ENCODE data around the gene TTLL5. TPM values are rescaled to one million over a fixed set of nuclear protein-coding genes. Genes with fewer than 3 reads are reported as not detected.

Gene TTLL5
- total RNA-seq, 2 donors from 2014 or later, result 32.1 to 83.3 TPM

- H3K4me3 Mint-ChIP-seq, result no peak overlapping the region
- no peak for ATAC-seq
Measured at GRCh38 chr14:75977582-75977943, 316.5 kb downstream of the TTLL5 start.

GRCh38 chr14:75978249-75978731, 317.2 kb downstream of the TTLL5 start:
- H3K27ac Mint-ChIP-seq, result peak overlapping the region in 1 of 2 donors; percentile 58
- peaks cover 31 to 32% of the 10 kb centered on the region in 2 donors for H3K4me1 Mint-ChIP-seq (ENCODE audit: low read depth in 2 of 2)
- ATAC-seq (no peak), DNase-seq (ENCODE audit: low spot score) (no peak)
- no peaks in the 10 kb centered on the region for H3K27me3 Mint-ChIP-seq
- no peaks in the 10 kb centered on the region for H3K36me3 Mint-ChIP-seq
- H3K4me3 Mint-ChIP-seq, result no peak overlapping the region
- H3K9me3 Mint-ChIP-seq, result no peaks in the 10 kb centered on the region

More at GRCh38 chr14:75977582-75977943, 316.5 kb downstream of the TTLL5 start:
- H3K27me3 Mint-ChIP-seq, result no peaks in the 10 kb centered on the region
- no peaks in the 10 kb centered on the region for H3K36me3 Mint-ChIP-seq
- DNase-seq (ENCODE audit: low spot score), result no peak
- H3K9me3 Mint-ChIP-seq, result no peaks in the 10 kb centered on the region
- H3K27ac Mint-ChIP-seq, result no peak overlapping the region
- H3K4me1 Mint-ChIP-seq (ENCODE audit: low read depth in 2 of 2), result peaks cover 31 to 32% of the 10 kb centered on the region in 2 donors

- no peaks in the 10 kb centered on the region for H3K36me3 Mint-ChIP-seq
- DNase-seq (ENCODE audit: low spot score) (no peak), ATAC-seq (no peak)
- no peak overlapping the region for H3K4me3 Mint-ChIP-seq
- H3K4me1 Mint-ChIP-seq (ENCODE audit: low read depth in 2 of 2), result peaks cover 31 to 32% of the 10 kb centered on the region in 2 donors
- H3K9me3 Mint-ChIP-seq, result no peaks in the 10 kb centered on the region
- H3K27me3 Mint-ChIP-seq, result no peaks in the 10 kb centered on the region
- H3K27ac Mint-ChIP-seq, result peak overlapping the region in 1 of 2 donors; percentile 58
Measured at GRCh38 chr14:75979071-75979571, 318.1 kb downstream of the TTLL5 start.

GRCh38 chr14:75979648-75980565, 318.9 kb downstream of the TTLL5 start:
- ATAC-seq (no peak), DNase-seq (ENCODE audit: low spot score) (no peak)
- H3K27me3 Mint-ChIP-seq, result no peaks in the 10 kb centered on the region
- no peak overlapping the region for H3K4me3 Mint-ChIP-seq
- no peaks in the 10 kb centered on the region for H3K9me3 Mint-ChIP-seq
- H3K27ac Mint-ChIP-seq, result peak overlapping the region; percentile 69 to 84
- H3K4me1 Mint-ChIP-seq (ENCODE audit: low read depth in 2 of 2), result peaks cover 32% of the 10 kb centered on the region in 2 donors
- H3K36me3 Mint-ChIP-seq, result no peaks in the 10 kb centered on the region

- Mint-ChIP-seq H3K36me3 (no peaks in the 10 kb centered on the region), H3K4me1 (ENCODE audit: low read depth in 2 of 2) (peaks cover 35 to 39% of the 10 kb centered on the region in 2 donors), H3K27ac (peak overlapping the region; percentile 69 to 84), H3K4me3 (peak overlapping the region; percentile 88), H3K27me3 (no peaks in the 10 kb centered on the region), H3K9me3 (no peaks in the 10 kb centered on the region)
- no peak for DNase-seq (ENCODE audit: low spot score)
- ATAC-seq, result no peak
Measured at GRCh38 chr14:75980856-75981255, 319.8 kb downstream of the TTLL5 start.

- H3K4me3 Mint-ChIP-seq, result peak within 1 kb of the TSS; percentile 88
- H3K27ac Mint-ChIP-seq, result peak within 1 kb of the TSS; percentile 69 to 84
- ATAC-seq, result peak; percentile 85 to 88
- DNase-seq (ENCODE audit: low spot score), result peak; percentile 76
- no peaks in the 10 kb centered on the region for H3K27me3 Mint-ChIP-seq
- H3K4me1 Mint-ChIP-seq (ENCODE audit: low read depth in 2 of 2), result peaks cover 40 to 46% of the 10 kb centered on the region in 2 donors
- H3K36me3 Mint-ChIP-seq, result no peaks in the 10 kb centered on the region
- H3K9me3 Mint-ChIP-seq, result no peaks in the 10 kb centered on the region
Measured at GRCh38 chr14:75981426-75982265, 320.6 kb downstream of the TTLL5 start, which contains the start of gene TGFB3. TGFB3 (minus strand) TSS chr14:75981995; CDS start chr14:75980893, 1,102 bp downstream.

GRCh38 chr14:75982266-75983018, 321.4 kb downstream of the TTLL5 start:
- DNase-seq (ENCODE audit: low spot score) (peak; percentile 83), ATAC-seq (peak; percentile 76 to 78)
- Mint-ChIP-seq H3K4me3 (peak overlapping the region; percentile 88), H3K9me3 (no peaks in the 10 kb centered on the region), H3K27me3 (no peaks in the 10 kb centered on the region), H3K36me3 (no peaks in the 10 kb centered on the region), H3K27ac (peak overlapping the region; percentile 69 to 84), H3K4me1 (ENCODE audit: low read depth in 2 of 2) (peaks cover 40 to 51% of the 10 kb centered on the region in 2 donors)

- peaks cover 40 to 51% of the 10 kb centered on the region in 2 donors for H3K4me1 Mint-ChIP-seq (ENCODE audit: low read depth in 2 of 2)
- H3K4me3 Mint-ChIP-seq, result peak overlapping the region; percentile 88
- DNase-seq (ENCODE audit: low spot score) (no peak), ATAC-seq (no peak)
- no peaks in the 10 kb centered on the region for H3K27me3 Mint-ChIP-seq
- H3K36me3 Mint-ChIP-seq, result no peaks in the 10 kb centered on the region
- no peaks in the 10 kb centered on the region for H3K9me3 Mint-ChIP-seq
- peak overlapping the region in 1 of 2 donors; percentile 68 for H3K27ac Mint-ChIP-seq
Measured at GRCh38 chr14:75983019-75983358, 321.9 kb downstream of the TTLL5 start.

- H3K9me3 Mint-ChIP-seq, result no peaks in the 10 kb centered on the region
- peak overlapping the region; percentile 91 for H3K4me3 Mint-ChIP-seq
- DNase-seq (ENCODE audit: low spot score), result no peak
- no peak overlapping the region for H3K27ac Mint-ChIP-seq
- ATAC-seq, result no peak
- peaks cover 26 to 40% of the 10 kb centered on the region in 2 donors for H3K4me1 Mint-ChIP-seq (ENCODE audit: low read depth in 2 of 2)
- no peaks in the 10 kb centered on the region for H3K36me3 Mint-ChIP-seq
- H3K27me3 Mint-ChIP-seq, result no peaks in the 10 kb centered on the region
Measured at GRCh38 chr14:75984674-75985073, 323.6 kb downstream of the TTLL5 start.

GRCh38 chr14:75985618-75986438, 324.8 kb downstream of the TTLL5 start, which contains the start of gene IFT43:
IFT43 (plus strand) TSS chr14:75985763; CDS start chr14:75985787, 24 bp downstream.
- Mint-ChIP-seq H3K27me3 (no peaks in the 10 kb centered on the region), H3K27ac (peak within 1 kb of the TSS; percentile 63 to 84), H3K4me1 (ENCODE audit: low read depth in 2 of 2) (peaks cover 19 to 32% of the 10 kb centered on the region in 2 donors)

GRCh38 chr14:75986439-75986765, 325.4 kb downstream of the TTLL5 start:
- Mint-ChIP-seq H3K9me3 (no peaks in the 10 kb centered on the region), H3K4me1 (ENCODE audit: low read depth in 2 of 2) (peaks cover 13 to 27% of the 10 kb centered on the region in 2 donors), H3K27ac (peak overlapping the region; percentile 63 to 84), H3K4me3 (peak overlapping the region; percentile 91), H3K36me3 (no peaks in the 10 kb centered on the region), H3K27me3 (no peaks in the 10 kb centered on the region)
- ATAC-seq, result no peak
- DNase-seq (ENCODE audit: low spot score), result no peak

More at GRCh38 chr14:75985618-75986438, 324.8 kb downstream of the TTLL5 start, which contains the start of gene IFT43:
- ATAC-seq (peak; percentile 75 to 83), DNase-seq (ENCODE audit: low spot score) (peak; percentile 91)
- Mint-ChIP-seq H3K4me3 (peak within 1 kb of the TSS; percentile 91), H3K9me3 (no peaks in the 10 kb centered on the region), H3K36me3 (no peaks in the 10 kb centered on the region)

GRCh38 chr14:75987201-75987970, 326.3 kb downstream of the TTLL5 start:
- ATAC-seq (no peak), DNase-seq (ENCODE audit: low spot score) (no peak)
- H3K4me3 Mint-ChIP-seq, result no peak overlapping the region
- no peaks in the 10 kb centered on the region for H3K36me3 Mint-ChIP-seq
- no peak overlapping the region for H3K27ac Mint-ChIP-seq
- H3K9me3 Mint-ChIP-seq, result no peaks in the 10 kb centered on the region
- H3K4me1 Mint-ChIP-seq (ENCODE audit: low read depth in 2 of 2), result peaks cover 8 to 20% of the 10 kb centered on the region in 2 donors
- no peaks in the 10 kb centered on the region for H3K27me3 Mint-ChIP-seq

Data from natural killer cell treated with Interleukin-12 subunit alpha and Interleukin-12 subunit beta and Interleukin-15 and Interleukin-18, amount 100 ng/mL, for 72 hours (primary cell).